Muscle layer of colon (tissue), 2 donors: Measurements from ENCODE around the gene CNOT2.

Source experiments
- H3K27ac ChIP-seq: one replicate; pipeline ENCODE4 v1.7.0; 2013; ENCODE audit warnings: low read depth, mild to moderate bottlenecking, low read length, moderate library complexity
- H3K27me3 ChIP-seq, 2 donors: one replicate each; pipeline ENCODE4 v1.7.0; 2013; ENCODE audit warnings: low read length in 2 of 2, mild to moderate bottlenecking in 2 of 2; ENCODE audit not compliant: insufficient read depth in 2 of 2, control insufficient read depth in 1 of 2
- H3K36me3 ChIP-seq: one replicate; pipeline ENCODE4 v1.7.0; 2013; ENCODE audit warnings: mild to moderate bottlenecking, low read length; ENCODE audit not compliant: insufficient read depth
- H3K4me1 ChIP-seq: one replicate; pipeline ENCODE4 v1.7.0; 2013; ENCODE audit warnings: mild to moderate bottlenecking, low read length; ENCODE audit not compliant: insufficient read depth
- H3K4me3 ChIP-seq, 2 donors: one replicate each; pipeline ENCODE4 v1.7.0; 2013; ENCODE audit warnings: low read length in 2 of 2, low read depth in 1 of 2, mild to moderate bottlenecking in 1 of 2, moderate library complexity in 1 of 2
- H3K9ac ChIP-seq: one replicate; pipeline ENCODE4 v1.7.0; 2013; ENCODE audit warnings: low read length
- H3K9me3 ChIP-seq: one replicate; pipeline ENCODE4 v1.7.0; 2013; ENCODE audit warnings: mild to moderate bottlenecking, low read length
- donor health status: abdominal sarcoma.
- donor health status: Adenocarcinoma of cecum.

The CNOT2 gene

DNA sequence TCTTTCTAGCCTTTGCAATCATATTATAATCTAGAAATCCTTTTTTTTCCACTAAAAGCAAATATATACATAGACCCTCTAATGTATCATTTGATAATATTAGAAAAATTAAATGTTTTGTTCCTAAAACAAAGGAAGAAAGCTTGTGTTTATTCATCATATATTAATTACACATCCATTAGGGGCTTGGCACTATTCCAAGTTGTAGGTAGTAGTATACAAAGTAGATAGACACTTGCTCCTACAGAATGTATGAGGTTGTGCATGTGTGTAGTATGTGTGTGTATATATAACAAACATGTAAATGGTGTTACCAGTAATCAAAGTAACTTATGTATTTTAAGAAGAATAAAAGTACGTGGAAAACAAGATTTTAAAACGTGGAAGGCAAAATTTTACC, 107.8 kb downstream of the CNOT2 start:
- Histone ChIP-seq H3K36me3 (peaks cover 7% of the 10 kb centered on the region), H3K9me3 (no peaks in the 10 kb centered on the region), H3K4me3 (no peak overlapping the region), H3K27me3 (no peaks in the 10 kb centered on the region), H3K27ac (no peak overlapping the region), H3K4me1 (no peaks in the 10 kb centered on the region), H3K9ac (no peak overlapping the region)

DNA sequence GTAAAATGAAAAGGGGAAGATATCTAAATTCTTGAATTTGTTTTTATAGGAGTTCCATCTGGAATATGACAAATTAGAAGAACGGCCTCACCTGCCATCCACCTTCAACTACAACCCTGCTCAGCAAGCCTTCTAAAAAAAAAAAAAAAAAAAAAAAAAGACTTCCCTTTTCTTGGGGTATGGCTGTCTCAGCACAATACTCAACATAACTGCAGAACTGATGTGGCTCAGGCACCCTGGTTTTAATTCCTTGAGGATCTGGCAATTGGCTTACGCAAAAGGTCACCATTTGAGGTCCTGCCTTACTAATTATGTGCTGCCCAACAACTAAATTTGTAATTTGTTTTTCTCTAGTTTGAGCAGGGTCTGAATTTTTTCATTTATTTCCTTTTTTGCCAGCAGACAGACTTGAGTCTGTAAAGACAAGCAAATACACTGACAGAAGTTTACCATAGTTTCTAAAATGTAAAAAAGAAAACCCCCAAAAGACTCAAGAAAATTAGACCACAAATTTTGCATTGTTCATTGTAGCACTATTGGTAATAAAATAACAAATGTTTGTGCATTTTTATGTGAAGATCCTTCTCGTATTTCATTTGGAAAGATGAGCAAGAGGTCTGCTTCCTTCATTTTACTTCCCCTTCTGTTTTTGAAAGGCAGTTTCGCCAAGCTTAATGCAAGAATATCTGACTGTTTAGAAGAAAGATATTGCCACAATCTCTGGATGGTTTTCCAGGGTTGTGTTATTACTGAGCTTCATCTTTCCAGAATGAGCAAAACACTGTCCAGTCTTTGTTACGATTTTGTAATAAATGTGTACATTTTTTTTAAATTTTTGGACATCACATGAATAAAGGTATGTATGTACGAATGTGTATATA, 110.8 kb downstream of the CNOT2 start:
- Histone ChIP-seq H3K4me1 (no peaks in the 10 kb centered on the region), H3K27me3 (no peaks in the 10 kb centered on the region), H3K27ac (no peak overlapping the region), H3K9ac (no peak overlapping the region), H3K4me3 (no peak overlapping the region), H3K36me3 (peaks cover 3% of the 10 kb centered on the region), H3K9me3 (no peaks in the 10 kb centered on the region)

GRCh38 chr12:70354787-70355186, 111.6 kb downstream of the CNOT2 start:
- Histone ChIP-seq H3K27me3 (no peaks in the 10 kb centered on the region), H3K36me3 (peaks cover 3% of the 10 kb centered on the region), H3K4me1 (no peaks in the 10 kb centered on the region), H3K9me3 (no peaks in the 10 kb centered on the region), H3K9ac (no peak overlapping the region), H3K4me3 (no peak overlapping the region), H3K27ac (no peak overlapping the region)

DNA sequence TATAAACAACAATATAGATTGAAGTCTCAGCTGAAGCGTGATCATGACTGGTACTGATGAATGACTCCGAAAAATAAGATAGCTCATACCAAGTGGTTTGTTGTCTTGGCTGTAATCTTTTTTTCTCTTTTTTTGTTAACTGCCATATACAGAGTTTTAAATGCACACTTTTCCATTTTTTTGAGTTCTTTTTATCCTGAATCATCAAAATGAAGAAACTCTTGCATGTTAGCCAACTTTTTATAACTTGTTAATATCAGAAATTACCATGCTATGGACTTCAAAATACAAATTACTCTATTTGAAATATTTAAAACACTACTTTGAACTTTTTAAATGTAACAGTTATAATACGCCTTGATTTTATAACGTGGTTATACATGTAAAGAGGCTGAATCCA, 112.7 kb downstream of the CNOT2 start:
- no peak overlapping the region for H3K9ac ChIP-seq

DNA sequence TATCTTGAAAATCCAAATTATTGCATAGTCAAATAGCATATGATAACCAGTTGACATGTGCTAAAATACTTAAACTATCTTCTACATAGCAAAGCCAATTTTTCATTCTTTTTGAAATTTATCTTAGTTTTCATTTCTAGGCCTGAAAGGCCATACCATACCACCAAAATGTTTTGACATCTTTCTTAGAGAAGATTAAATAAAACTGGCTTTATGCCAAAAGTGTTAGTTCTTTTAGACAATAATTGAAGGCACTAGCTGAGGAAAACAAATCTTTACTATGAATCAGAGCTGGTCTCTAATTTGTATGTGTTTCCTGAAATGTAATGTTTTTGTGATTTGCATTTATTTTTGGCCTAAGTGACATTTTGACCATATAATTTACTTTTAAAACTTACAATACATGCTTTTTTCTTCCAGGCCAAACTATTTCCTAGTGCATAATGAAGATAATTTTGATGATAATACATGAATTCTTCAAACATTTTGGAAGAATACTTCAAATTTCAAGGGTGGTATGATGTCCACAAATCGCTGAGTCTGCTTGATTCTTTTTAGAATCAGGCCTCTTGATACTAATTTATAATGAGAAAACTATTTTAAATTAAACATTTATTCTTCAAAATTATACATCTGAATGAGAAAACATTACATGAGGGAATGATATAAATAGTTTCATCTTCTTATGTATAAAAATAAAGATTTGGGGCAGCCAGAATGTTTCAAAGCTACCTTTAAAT, 116.4 kb downstream of the CNOT2 start:
- peaks cover 1% of the 10 kb centered on the region for H3K36me3 ChIP-seq
- peaks cover under 1 to 3% of the 10 kb centered on the region in 2 donors for H3K27me3 ChIP-seq
- H3K9me3 ChIP-seq, result no peaks in the 10 kb centered on the region
- no peak overlapping the region for H3K27ac ChIP-seq
- H3K4me1 ChIP-seq, result no peaks in the 10 kb centered on the region
- H3K4me3 ChIP-seq, result no peak overlapping the region
- H3K9ac ChIP-seq, result no peak overlapping the region

More for the DNA sequence above, 112.7 kb downstream of the CNOT2 start:
- Histone ChIP-seq H3K27me3 (no peaks in the 10 kb centered on the region), H3K9me3 (no peaks in the 10 kb centered on the region), H3K4me1 (no peaks in the 10 kb centered on the region), H3K4me3 (no peak overlapping the region), H3K36me3 (peaks cover 3% of the 10 kb centered on the region), H3K27ac (no peak overlapping the region)

- Histone ChIP-seq H3K27ac (no peak overlapping the region), H3K4me3 (no peak overlapping the region), H3K36me3 (no peaks in the 10 kb centered on the region), H3K4me1 (peaks cover 3% of the 10 kb centered on the region), H3K27me3 (peaks cover 7 to 9% of the 10 kb centered on the region in 2 donors), H3K9ac (no peak overlapping the region), H3K9me3 (no peaks in the 10 kb centered on the region)
Measured at GRCh38 chr12:70360218-70360617, 117.0 kb downstream of the CNOT2 start.

DNA sequence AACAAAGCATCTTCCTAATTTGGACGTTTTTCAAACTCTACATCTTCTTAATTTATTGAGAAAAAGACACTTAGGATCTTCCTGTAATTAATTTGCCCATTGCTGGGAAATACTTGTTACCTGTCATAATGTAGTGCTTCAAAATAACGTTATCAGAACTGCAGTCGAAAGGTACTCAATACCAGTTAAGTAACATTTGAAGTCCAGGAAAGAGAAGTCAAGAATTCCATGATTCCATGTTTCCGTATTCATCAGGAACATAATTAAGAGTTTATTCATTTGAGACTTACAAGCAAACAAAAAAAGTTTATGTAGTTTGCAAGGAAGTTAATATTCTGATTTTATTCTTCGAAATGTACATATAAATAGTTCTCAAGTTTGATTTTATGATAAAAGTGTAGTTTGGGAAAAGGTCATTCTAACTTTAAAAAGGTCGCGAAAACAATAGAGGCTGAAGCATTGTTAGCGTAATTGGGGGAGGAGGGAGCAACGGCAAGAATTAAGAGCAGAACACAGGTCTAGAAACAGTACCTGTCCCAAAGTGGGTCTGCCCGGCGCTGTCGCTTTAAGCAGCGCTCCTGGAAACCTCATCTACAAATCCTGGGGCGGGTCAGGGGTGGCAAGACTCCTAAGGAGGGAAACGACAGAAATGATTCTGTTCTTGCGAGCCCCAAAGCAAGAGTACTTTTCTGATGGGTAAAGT, 121.6 kb downstream of the CNOT2 start:
- Histone ChIP-seq H3K9me3 (no peaks in the 10 kb centered on the region), H3K4me3 (peak overlapping the region; percentile 33 to 56), H3K9ac (no peak overlapping the region), H3K4me1 (peaks cover 7% of the 10 kb centered on the region), H3K27ac (no peak overlapping the region), H3K36me3 (no peaks in the 10 kb centered on the region), H3K27me3 (peaks cover 9 to 24% of the 10 kb centered on the region in 2 donors)

DNA sequence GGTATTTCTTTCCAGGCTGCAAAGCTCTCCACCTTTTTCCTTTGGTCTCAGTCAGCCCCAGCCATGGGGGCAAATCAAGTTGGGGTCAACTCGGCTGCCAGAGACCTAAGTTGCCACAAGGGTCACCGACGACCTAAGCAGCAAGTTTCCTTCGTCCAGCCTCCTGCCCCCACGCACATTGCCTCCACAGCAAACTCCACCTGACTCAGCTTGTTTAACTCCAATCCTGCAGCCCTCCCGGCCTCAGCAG, 122.1 kb downstream of the CNOT2 start:
- H3K9me3 ChIP-seq, result no peaks in the 10 kb centered on the region
- no peak overlapping the region for H3K9ac ChIP-seq
- H3K27ac ChIP-seq, result no peak overlapping the region
- peak overlapping the region; percentile 33 to 56 for H3K4me3 ChIP-seq
- peaks cover 9 to 24% of the 10 kb centered on the region in 2 donors for H3K27me3 ChIP-seq
- H3K36me3 ChIP-seq, result no peaks in the 10 kb centered on the region
- H3K4me1 ChIP-seq, result peaks cover 7% of the 10 kb centered on the region

- Histone ChIP-seq H3K9ac (no peak within 1 kb of the TSS), H3K4me1 (peaks cover 7% of the 10 kb centered on the region), H3K27me3 (peaks cover 9 to 24% of the 10 kb centered on the region in 2 donors), H3K9me3 (no peaks in the 10 kb centered on the region), H3K4me3 (peak within 1 kb of the TSS; percentile 33 to 72), H3K27ac (no peak within 1 kb of the TSS), H3K36me3 (no peaks in the 10 kb centered on the region)
Measured at GRCh38 chr12:70365648-70366518, 122.7 kb downstream of the CNOT2 start, which contains the start of gene KCNMB4. TSS of gene KCNMB4 (plus strand) at chr12:70366290. CDS start at chr12:70366735, 445 bp downstream.

GRCh38 chr12:70366581-70367257, 123.5 kb downstream of the CNOT2 start:
- no peaks in the 10 kb centered on the region for H3K36me3 ChIP-seq
- peaks cover 7% of the 10 kb centered on the region for H3K4me1 ChIP-seq
- H3K27ac ChIP-seq, result no peak overlapping the region
- peak overlapping the region; percentile 31 to 72 for H3K4me3 ChIP-seq
- H3K9ac ChIP-seq, result no peak overlapping the region
- H3K9me3 ChIP-seq, result no peaks in the 10 kb centered on the region
- H3K27me3 ChIP-seq, result peaks cover 9 to 24% of the 10 kb centered on the region in 2 donors
